ENCODE measurements around the gene SPPL2A.
"Not testable (repeated sequence)": the region's sequence is repeated elsewhere in the genome, so short reads cannot be mapped to it uniquely, and the experiment has no call there.

Gene SPPL2A, protein sequence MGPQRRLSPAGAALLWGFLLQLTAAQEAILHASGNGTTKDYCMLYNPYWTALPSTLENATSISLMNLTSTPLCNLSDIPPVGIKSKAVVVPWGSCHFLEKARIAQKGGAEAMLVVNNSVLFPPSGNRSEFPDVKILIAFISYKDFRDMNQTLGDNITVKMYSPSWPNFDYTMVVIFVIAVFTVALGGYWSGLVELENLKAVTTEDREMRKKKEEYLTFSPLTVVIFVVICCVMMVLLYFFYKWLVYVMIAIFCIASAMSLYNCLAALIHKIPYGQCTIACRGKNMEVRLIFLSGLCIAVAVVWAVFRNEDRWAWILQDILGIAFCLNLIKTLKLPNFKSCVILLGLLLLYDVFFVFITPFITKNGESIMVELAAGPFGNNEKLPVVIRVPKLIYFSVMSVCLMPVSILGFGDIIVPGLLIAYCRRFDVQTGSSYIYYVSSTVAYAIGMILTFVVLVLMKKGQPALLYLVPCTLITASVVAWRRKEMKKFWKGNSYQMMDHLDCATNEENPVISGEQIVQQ

DNA sequence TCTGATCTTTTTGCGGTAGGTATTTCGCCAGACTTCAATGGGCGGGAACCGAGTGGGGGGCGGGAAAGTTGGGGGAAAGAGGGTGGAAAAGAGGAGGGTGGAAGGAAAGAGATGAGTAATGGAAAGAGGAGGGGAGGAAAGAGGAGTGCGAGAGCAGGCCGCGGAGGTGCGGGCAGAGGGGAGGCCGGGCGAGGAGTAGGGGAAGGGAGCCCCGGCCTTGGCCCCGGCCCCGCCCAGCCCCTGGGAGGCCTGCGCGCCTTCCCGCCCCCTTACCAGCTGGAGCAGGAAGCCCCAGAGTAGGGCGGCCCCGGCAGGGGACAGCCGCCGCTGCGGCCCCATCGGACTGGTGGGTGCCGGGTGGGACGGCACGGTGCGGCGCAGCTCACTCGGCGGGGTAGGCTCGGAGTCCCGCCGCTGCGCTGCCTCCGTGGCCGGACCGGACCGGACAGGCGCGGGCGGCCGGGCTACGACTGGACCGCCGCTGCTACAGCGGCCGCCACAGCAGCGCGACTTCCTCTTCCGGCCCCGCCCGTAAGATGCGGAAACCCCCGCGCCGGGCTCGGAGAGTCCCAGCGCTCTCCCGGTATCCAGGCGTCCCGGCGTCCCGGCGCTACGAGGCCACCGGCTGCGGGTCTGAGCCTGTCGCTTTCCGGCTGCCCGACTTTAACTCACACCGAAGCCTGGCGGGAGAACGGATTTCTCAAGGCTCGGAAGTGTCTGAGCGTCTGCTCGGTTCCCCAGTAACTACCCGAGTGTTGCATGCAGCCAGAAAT lies at the start of gene SPPL2A:
TSS of gene SPPL2A (minus strand) at position 512 of the 773 bp plus-strand sequence. CDS start at position 339, 173 bp downstream.
- DNase-seq: peak; percentile 92

DNA sequence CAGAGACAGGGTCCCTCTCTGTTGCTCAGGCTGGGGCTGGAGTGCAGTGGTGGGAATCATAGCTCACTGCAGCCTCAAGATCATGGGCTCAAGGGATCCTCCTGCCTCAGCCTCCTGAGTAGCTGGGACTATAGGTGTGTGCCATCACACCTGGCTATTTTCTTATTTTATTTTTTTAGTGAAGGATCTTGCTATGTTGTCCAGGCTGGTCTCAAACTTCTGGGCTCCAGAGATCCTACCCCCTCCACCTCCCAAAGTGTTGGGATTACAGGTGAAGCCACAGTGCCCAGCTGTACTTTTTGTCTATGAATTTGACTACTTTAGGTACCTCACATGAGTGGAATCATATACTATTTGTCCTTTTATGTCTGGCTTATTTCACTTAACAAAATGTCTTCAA lies 49.1 kb upstream of the SPPL2A start:
- DNase-seq: no peak

DNA sequence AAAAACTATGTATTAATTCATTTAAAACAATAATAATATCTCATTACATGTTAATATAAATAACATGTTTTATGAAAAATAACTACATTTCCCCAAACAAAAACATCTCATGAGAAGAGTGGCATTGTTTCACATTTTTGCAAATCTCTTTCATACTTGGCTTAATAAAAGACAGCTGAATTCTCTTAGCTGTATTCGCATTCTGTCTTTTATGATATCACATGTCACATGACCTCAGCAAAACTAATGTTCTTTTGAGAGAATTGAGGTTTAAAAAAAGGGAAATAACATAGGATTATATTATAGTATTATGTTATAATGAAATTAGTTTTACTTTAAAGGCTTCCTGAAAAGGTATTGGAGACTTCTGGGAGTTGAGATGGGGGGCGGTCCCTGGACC lies 48.4 kb upstream of the SPPL2A start:
- DNase-seq: no peak

GRCh38 chr15:50813089-50813488 lies 47.6 kb upstream of the SPPL2A start:
- no peak for DNase-seq

DNA sequence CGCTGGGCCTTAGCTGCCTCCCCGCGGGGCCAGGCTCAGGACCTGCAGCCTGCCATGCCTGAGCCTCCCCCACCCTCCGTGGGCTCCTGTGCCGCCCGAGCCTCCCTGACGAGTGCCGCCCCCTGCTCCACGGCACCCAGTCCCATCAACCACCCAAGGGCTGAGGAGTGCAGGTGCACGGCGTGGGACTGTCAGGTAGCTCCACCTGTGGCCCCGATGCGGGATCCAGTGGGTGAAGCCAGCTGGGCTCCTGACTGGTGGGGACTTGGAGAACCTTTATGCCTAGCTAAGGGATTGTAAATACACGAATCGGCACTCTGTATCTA lies 46.6 kb upstream of the SPPL2A start:
- not testable (repeated sequence) for DNase-seq

GRCh38 chr15:50811461-50812180 lies 46.1 kb upstream of the SPPL2A start:
- DNase-seq: not testable (repeated sequence)

DNA sequence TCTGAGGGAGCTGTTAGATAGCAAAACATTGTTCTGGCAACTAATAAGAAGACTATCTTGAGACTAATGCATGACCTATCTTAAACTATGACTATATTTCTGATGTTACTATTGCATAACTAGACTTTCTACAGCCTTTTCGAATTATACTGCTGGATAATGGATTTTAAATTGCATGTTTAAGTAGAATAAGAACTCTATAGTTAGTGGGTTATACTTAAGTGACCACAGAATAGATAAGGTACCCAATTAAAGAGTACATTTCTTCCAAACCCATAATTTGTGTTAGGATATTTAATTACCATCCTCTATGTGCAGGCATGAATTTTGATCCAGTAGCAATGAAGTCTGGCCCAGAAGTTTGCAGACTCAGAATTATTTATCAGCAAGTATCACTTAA lies 44.6 kb upstream of the SPPL2A start:
- DNase-seq: no peak

GRCh38 chr15:50808728-50809127 lies 43.2 kb upstream of the SPPL2A start:
- no peak for DNase-seq

GRCh38 chr15:50803479-50804180 lies 38.1 kb upstream of the SPPL2A start:
- no peak for DNase-seq

GRCh38 chr15:50800715-50801114 lies 35.2 kb upstream of the SPPL2A start:
- DNase-seq: no peak

GRCh38 chr15:50798684-50799083 lies 33.2 kb upstream of the SPPL2A start:
- no peak for DNase-seq

DNA sequence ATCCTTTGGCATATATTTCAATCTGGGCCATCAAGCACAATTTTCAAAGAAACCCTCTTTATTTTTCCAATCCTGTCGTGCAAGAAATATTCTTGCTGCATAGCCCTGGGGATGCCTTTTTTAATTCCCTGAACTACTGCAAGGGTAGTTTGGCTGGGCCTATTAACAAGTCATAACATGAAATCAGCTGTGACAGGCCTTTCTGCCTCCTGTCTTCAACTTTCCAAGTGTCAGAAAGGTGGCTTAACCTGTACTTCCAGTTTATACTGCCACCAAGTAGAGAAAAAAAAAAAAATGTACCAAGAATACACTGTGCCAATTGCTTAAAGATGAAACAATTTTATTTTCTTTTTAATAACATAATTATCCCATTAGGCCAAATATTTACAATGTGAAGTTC lies 32.4 kb upstream of the SPPL2A start:
- DNase-seq: no peak

DNA sequence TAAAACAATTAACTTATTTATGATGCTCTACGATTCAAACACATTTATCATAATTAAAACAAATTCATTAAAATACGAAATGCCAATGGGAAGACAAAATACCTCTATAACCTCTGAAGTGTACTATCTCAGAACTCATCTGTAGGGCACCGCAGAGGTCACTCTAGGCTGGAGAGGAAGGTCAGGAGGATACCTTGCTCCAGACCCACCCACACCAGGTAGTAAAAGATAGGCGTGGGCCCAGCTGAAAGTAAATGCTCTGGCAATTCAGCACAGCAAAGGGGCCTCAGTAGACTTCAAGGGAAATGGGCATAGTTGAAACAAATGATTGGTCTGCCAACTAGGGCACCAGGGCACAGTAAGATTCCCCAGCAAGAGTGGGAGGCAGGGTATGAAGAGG lies 26.0 kb upstream of the SPPL2A start:
- no peak for DNase-seq

GRCh38 chr15:50790778-50791453 lies 25.4 kb upstream of the SPPL2A start:
- no peak for DNase-seq

DNA sequence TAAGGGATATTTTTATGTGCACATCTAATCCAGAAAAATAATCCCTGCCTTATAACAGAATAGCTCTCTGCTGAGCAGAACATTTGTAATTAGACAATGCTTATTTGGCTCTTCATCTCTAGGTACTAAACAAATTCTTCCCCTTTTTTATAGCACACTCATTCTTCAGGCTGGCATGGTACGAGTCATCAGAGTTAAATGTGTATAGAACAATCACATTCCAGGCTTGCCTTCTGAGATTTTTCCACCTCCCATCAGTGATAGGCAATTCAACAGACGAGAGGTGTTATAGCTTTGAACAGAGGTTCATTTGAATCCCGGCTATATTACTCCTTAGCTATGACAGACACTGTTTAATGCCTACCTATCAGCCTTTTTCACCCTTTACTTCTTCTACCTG lies 21.4 kb upstream of the SPPL2A start:
- no peak for DNase-seq

DNA sequence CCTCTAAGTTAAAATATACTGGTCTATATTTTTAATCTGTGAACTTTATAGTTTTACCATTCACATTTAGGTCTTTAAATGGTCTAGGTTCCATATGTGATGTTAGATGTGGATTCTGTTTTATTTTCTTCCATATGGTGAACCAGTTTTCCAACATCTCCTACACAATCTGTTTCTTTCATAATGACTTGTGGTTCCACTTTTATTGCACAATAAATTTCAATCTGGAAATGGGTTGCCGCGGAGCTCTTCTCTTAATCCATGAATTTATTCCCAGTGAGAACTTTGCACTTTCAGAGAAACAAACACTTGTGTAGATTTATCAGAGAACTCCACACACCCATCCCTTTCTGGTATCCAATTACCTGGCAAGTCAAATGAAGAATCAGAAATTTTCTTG lies 20.9 kb upstream of the SPPL2A start:
- no peak for DNase-seq

DNA sequence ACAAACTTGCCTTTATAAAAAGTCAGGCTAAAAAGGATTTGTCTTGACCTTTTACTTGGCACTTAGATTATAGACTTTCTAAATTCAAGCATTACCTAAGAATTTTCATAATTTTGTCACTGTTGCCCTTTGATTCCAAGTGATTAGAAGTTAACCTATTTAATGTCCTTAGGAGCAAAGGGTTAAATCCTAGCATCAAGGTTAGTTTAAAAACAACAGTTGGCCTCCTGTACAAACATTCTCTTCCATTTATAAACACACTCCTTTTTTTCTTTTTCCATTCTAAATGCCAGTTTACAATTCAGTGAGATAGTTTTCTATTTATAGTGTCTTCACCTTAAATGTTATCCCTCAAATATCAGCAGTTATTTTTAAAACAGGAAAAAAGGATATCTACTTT lies 18.4 kb upstream of the SPPL2A start:
- no peak for DNase-seq

DNA sequence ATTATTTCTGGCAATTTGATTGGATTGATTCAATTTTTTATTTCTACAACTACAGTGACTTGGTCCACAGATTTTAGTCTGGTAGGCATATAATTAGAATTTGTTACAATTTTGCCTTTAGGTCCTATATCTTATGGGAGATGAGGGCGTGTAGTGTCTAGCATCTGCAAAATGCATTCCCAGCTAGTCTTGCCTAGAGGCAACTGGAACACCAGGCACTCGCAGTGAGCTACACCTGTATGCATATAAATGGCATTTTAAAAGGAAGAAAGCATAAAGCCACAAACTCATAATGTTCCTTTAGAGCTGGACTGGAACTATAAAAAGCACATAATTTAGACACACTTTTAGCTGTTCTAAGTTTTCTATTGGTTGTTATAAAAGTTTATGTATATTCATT lies 17.9 kb upstream of the SPPL2A start:
- no peak for DNase-seq

DNA sequence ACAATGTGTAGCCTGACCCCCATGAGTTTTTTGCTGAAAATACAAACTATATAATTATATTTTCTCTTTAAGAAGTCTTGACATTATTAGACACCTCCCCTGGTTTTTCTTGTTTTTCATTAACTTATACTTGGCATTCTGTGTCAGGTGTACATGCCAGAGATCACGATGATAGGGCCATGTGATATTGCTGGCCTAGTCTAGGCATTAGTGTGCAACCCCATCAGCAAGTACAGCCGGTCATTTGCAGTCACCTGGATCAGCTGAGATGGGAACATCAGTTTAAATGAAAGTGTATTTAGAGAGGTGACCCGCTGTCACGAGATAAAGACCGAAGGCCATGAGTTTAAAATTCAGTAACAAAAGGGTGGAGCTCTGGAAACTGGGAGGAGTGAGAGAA lies 12.6 kb upstream of the SPPL2A start:
- DNase-seq: no peak

GRCh38 chr15:50777042-50777441 lies 11.5 kb upstream of the SPPL2A start:
- DNase-seq: no peak

- no peak for DNase-seq
Observed at GRCh38 chr15:50774450-50774849, 8.9 kb upstream of the SPPL2A start.

DNA sequence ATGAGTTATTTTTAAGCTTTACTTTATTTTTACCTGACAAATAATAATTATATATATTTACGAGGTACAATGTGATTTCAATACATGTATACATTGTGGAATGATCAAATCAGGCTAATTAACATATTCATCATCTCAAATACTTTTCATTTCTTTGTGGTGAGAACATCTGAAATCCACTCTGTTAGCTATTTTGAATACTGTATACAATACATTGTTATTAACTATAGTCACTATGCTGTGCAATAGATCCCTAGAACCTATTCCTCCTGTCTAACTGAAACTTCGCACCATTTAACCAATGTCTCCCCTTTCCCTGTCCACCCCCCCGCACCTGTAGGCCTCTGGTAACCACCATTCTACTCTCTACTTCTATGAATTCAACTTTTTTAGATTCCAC lies 7.9 kb upstream of the SPPL2A start:
- no peak for DNase-seq

Measured in stimulated activated CD4-positive, alpha-beta T cell treated with anti-CD3 and anti-CD28 coated beads, Interleukin-1b, Interleukin-23, amount 100 ng/mL, for 48 hours (primary cell).